Esophagus squamous epithelium (tissue), 5 donors: Measurements from ENCODE around the gene EGR4. TPM values are rescaled to one million over a fixed set of nuclear protein-coding genes. Genes with fewer than 3 reads are reported as not detected.

Experiments used
- DNase-seq: peaks from one replicate; lab custom pipeline; 2025; lab: John Stamatoyannopoulos, UW
- H3K27ac ChIP-seq, 4 donors: fragments of 200-600 bp; sonication (generic); one replicate each; pipeline ENCODE4 v1.5.1; 2016 to 2019; ENCODE audit warnings: mild to moderate bottlenecking in 1 of 4
- H3K27me3 ChIP-seq, 4 donors: fragments of 200-600 bp; sonication (generic); 1 replicate in 3 of 4; 2 replicates in 1 of 4; pipeline versions ENCODE4 v1.5.1 to v1.6.0; 2017 to 2021; ENCODE audit warnings: antibody characterized with exemption in 1 of 4
- H3K36me3 ChIP-seq, 3 donors: fragments of 200-600 bp; sonication (generic); one replicate each; pipeline ENCODE4 v1.5.1; 2016 to 2019
- H3K4me1 ChIP-seq, 3 donors: fragments of 200-600 bp; sonication (generic); one replicate each; pipeline ENCODE4 v1.5.1; 2017 to 2019
- H3K4me3 ChIP-seq, 4 donors: fragments of 200-600 bp; sonication (generic); 1 replicate in 3 of 4; 2 replicates in 1 of 4; pipeline ENCODE4 v1.5.1; 2016 to 2019; ENCODE audit warnings: mild to moderate bottlenecking in 2 of 4, moderate library complexity in 1 of 4
- H3K9me3 ChIP-seq, 3 donors: fragments of 200-600 bp; sonication (generic); one replicate each; pipeline ENCODE4 v1.5.1; 2016 to 2019
- POLR2A ChIP-seq, 4 donors: fragments of 450-650 bp; IDR thresholded peaks; one replicate each; pipeline ENCODE4 v1.6.1; 2017; ENCODE audit warnings: antibody characterized with exemption in 4 of 4, mild to moderate bottlenecking in 4 of 4, moderate library complexity in 3 of 4
- WGBS, 2 donors: methylation state at CpG; one replicate each; pipeline ENCODE4 v1.1.5; 2018; 5-methylcytosine and 5-hydroxymethylcytosine counted together
- intact Hi-C: fragments of 100-400 bp; cut with DNase I; formaldehyde crosslinking; loops from one replicate; pipeline ENCODE4 v1.15.0; 2022
- total RNA-seq, 4 donors: library from RNA; depleted of rRNA; stranded (reverse); fragments of >200 nt; gene quantifications; one replicate each; pipeline ENCODE4 v1.1.0, GENCODE V29; 2016
- TF ChIP-seq, protein P1 (sequence below), 6 experiments: fragments of 450-650 bp in 4 of 6; fragments of 200-600 bp in 2 of 6; sonication (generic) in 2 of 6; IDR thresholded peaks; one replicate each; pipeline ENCODE4 v1.5.1; 2016 to 2019; ENCODE audit warnings: antibody characterized with exemption in 6 of 6, mild to moderate bottlenecking in 4 of 6, moderate library complexity in 4 of 6
- donor health status: DM: yes; HTN: yes; CAD: no.

Gene EGR4
- total RNA-seq, 4 donors from 2014 or later: 0.26 TPM; not detected in 3

DNA sequence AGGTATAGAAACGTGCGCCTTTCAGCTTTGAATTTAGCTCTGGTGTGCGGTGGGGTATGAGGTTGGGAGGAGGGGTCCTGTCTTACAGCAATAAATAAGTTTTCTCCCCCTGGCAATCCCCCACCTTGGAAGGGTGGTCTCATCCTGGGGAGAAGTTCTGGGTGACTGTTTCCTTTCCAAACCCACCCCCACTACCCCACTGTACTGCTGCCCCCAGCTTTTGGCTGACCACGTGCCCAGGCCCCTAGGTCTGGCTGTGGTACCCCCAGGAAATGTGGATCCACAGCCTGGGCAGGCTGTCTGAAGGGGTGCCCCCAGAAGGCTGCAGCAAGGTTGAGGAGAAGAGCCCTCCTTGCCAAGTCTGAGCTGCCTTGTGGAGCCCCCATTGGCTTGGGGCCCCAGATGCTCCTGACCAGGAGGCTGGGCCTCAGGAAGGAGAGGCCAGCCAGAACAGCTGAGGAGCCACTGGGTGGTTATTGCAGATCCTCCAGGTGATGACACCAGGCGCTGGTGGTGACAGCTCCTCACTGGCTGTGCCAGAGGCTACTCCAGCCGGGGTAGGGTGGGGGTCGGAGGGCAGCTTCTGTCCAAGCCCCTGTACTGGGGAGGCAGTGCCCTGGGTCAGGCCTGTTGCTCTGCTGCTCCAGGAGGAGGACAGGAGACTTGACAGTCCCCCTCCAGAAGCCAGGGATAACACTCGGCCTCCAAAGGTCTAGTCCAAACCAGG lies 35.0 kb downstream of the EGR4 start:
- TF ChIP-seq, protein P1, sequence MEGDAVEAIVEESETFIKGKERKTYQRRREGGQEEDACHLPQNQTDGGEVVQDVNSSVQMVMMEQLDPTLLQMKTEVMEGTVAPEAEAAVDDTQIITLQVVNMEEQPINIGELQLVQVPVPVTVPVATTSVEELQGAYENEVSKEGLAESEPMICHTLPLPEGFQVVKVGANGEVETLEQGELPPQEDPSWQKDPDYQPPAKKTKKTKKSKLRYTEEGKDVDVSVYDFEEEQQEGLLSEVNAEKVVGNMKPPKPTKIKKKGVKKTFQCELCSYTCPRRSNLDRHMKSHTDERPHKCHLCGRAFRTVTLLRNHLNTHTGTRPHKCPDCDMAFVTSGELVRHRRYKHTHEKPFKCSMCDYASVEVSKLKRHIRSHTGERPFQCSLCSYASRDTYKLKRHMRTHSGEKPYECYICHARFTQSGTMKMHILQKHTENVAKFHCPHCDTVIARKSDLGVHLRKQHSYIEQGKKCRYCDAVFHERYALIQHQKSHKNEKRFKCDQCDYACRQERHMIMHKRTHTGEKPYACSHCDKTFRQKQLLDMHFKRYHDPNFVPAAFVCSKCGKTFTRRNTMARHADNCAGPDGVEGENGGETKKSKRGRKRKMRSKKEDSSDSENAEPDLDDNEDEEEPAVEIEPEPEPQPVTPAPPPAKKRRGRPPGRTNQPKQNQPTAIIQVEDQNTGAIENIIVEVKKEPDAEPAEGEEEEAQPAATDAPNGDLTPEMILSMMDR (IDR thresholded peaks at IDR 0.05): no peak
- no peak for TF ChIP-seq POLR2A (IDR thresholded peaks at IDR 0.05)
- WGBS, 2 donors: 85 to 94% methylated on average over 3 to 6 of the region's 8 CpGs
- Histone ChIP-seq H3K4me3 (no peak overlapping the region), H3K9me3 (no peaks in the 10 kb centered on the region), H3K4me1 (peaks cover 0 to 14% (median 0%) of the 10 kb centered on the region in 3 donors), H3K36me3 (peaks cover 0 to 22% (median under 1%) of the 10 kb centered on the region in 3 donors), H3K27me3 (no peaks in the 10 kb centered on the region), H3K27ac (no peak overlapping the region)
- intact Hi-C loops: no loop called here
- no peak for DNase-seq

DNA sequence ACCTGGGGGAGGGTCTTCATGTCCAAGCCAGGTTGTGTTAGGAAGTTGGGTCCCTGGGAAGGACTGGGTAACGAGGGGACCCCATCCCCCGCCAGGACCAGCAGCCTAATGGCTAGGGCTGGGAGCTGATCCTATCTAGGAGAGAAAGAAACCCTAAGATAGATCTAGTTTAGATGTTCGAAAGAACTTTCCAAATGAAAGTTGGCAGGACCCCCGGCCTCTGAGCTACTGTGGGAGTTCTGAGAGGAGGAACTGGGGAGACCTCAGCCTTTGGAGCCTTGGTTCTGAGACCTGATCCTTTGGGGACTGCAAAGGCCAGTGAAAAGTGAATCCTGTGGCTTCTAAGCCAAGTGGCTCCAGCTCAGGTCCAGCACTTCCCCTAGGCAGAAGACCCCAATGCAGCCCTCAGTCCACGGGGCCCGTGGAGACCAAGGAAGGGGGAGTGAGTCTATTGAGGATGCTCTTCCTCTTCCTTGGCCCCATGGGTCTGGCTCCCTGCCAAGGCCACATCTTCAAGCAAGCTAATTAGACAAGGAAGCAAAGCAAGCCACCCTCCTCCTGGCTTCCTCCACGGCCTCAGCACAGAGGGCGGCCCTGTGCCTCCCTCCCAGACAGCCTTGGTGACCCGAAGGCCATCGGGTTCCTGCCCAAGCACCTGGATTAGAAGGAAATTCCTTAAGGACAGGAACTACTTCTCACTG lies 35.8 kb downstream of the EGR4 start:
- no peak for DNase-seq
- intact Hi-C loops: no loop called here
- WGBS, 2 donors: 79 to 80% methylated on average over 3 to 4 of the region's 10 CpGs

DNA sequence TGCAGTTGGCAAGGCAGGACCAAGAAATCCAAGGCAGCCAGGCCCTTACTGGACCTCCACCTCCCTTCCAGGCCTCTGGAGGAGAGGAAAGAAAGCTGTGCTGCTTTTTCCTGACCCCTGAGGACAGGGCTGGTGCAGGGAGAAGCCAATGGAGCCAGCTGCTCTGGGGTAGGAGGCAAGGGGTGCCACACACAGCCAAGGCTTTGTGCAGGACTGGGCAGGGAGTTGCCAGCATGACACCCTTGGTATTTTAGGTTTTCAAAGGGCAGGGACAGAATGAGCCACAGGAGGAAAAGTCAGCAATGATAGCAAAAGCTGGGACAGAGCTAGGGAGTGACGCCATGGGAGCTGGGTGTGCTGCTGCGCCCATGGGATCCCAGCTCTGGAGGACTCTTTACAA lies 36.3 kb downstream of the EGR4 start:
- Histone ChIP-seq H3K4me1 (peaks cover 0 to 14% (median 0%) of the 10 kb centered on the region in 3 donors), H3K9me3 (no peaks in the 10 kb centered on the region), H3K27ac (no peak overlapping the region), H3K4me3 (no peak overlapping the region), H3K27me3 (no peaks in the 10 kb centered on the region), H3K36me3 (peaks cover 3 to 35% (median 11%) of the 10 kb centered on the region in 3 donors)
- WGBS, 2 donors: 100% methylated on average over 1 to 2 of the region's 2 CpGs
- no peak for TF ChIP-seq POLR2A (IDR thresholded peaks at IDR 0.05)
- TF ChIP-seq, protein P1 (IDR thresholded peaks at IDR 0.05): no peak
- DNase-seq: no peak
- intact Hi-C loops: no loop called here

More for the DNA sequence above, 35.8 kb downstream of the EGR4 start:
- TF ChIP-seq, protein P1 (IDR thresholded peaks at IDR 0.05): no peak
- TF ChIP-seq POLR2A (IDR thresholded peaks at IDR 0.05): no peak
- H3K4me3 ChIP-seq: no peak overlapping the region
- H3K27ac ChIP-seq: no peak overlapping the region
- H3K36me3 ChIP-seq: peaks cover 3 to 30% (median 8%) of the 10 kb centered on the region in 3 donors
- peaks cover 0 to 14% (median 0%) of the 10 kb centered on the region in 3 donors for H3K4me1 ChIP-seq
- H3K9me3 ChIP-seq: no peaks in the 10 kb centered on the region
- no peaks in the 10 kb centered on the region for H3K27me3 ChIP-seq

DNA sequence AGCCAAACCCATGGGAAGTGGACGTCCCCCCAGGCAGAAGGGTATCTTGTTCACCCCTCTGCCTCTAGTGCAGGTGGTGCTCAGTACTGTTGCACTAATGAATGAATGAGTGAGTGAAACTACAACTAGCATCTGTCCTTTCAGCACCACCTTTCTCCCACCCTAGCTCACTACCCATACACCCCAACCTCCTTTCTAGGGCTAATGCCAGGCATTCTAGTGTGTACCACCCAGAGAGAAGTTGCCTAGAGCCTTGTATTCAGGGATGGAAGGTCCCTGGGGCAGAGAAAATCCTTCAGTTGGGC lies 36.8 kb downstream of the EGR4 start:
- Histone ChIP-seq H3K27ac (no peak overlapping the region), H3K36me3 (peaks cover 3 to 40% (median 14%) of the 10 kb centered on the region in 3 donors), H3K4me3 (no peak overlapping the region), H3K9me3 (no peaks in the 10 kb centered on the region), H3K27me3 (no peaks in the 10 kb centered on the region), H3K4me1 (peaks cover 0 to 14% (median 0%) of the 10 kb centered on the region in 3 donors)
- 43 to 100% methylated on average over 1 of the region's 1 CpG for WGBS, 2 donors
- intact Hi-C loops: no loop called here
- TF ChIP-seq, protein P1 (IDR thresholded peaks at IDR 0.05): no peak
- no peak for TF ChIP-seq POLR2A (IDR thresholded peaks at IDR 0.05)
- DNase-seq: no peak
